ENCODE results near the gene OTOF.

The OTOF gene

GRCh38 chr2:26409785-26410184 lies 68.1 kb downstream of the OTOF start:
- no peak overlapping the region for H3K27ac ChIP-seq
- no peak for TF ChIP-seq CTCF (conservative IDR thresholded peaks at IDR 0.05)

GRCh38 chr2:26407526-26407925 lies 70.4 kb downstream of the OTOF start:
- no peak for TF ChIP-seq CTCF (conservative IDR thresholded peaks at IDR 0.05)
- H3K27ac ChIP-seq, result no peak overlapping the region
